Measurements from ENCODE around the gene EBF4.

EBF4 gene

GRCh38 chr20:2696646-2697045 lies 4.1 kb downstream of the EBF4 start:
- Histone ChIP-seq H3K36me3 (no peaks in the 10 kb centered on the region), H3K4me3 (ENCODE audit: low read depth in 1 of 2, low read length in 1 of 2) (no peak overlapping the region), H3K27me3 (peaks cover 90% of the 10 kb centered on the region), H3K4me1 (ENCODE audit: control insufficient read depth in 1 of 2, insufficient read depth in 1 of 2, low read depth in 1 of 2, low read length in 1 of 2) (peaks cover 9 to 12% of the 10 kb centered on the region in 2 experiments), H3K27ac (no peak overlapping the region), H3K9me3 (no peaks in the 10 kb centered on the region)
- TF ChIP-seq CTCF (IDR thresholded peaks at IDR 0.05) = no peak

GRCh38 chr20:2697768-2698167 lies 5.2 kb downstream of the EBF4 start:
- no peak for TF ChIP-seq CTCF (IDR thresholded peaks at IDR 0.05)
- Histone ChIP-seq H3K4me3 (ENCODE audit: low read depth in 1 of 2, low read length in 1 of 2) (no peak overlapping the region), H3K27me3 (peaks cover 85% of the 10 kb centered on the region), H3K36me3 (no peaks in the 10 kb centered on the region), H3K9me3 (no peaks in the 10 kb centered on the region), H3K27ac (no peak overlapping the region), H3K4me1 (ENCODE audit: control insufficient read depth in 1 of 2, insufficient read depth in 1 of 2, low read depth in 1 of 2, low read length in 1 of 2) (peaks cover 5 to 6% of the 10 kb centered on the region in 2 experiments)

GRCh38 chr20:2698186-2698817 lies 5.7 kb downstream of the EBF4 start:
- Histone ChIP-seq H3K27me3 (peaks cover 81% of the 10 kb centered on the region), H3K9me3 (no peaks in the 10 kb centered on the region)
- no peak for TF ChIP-seq CTCF (IDR thresholded peaks at IDR 0.05)

GRCh38 chr20:2698912-2699311 lies 6.3 kb downstream of the EBF4 start:
- no peak for TF ChIP-seq CTCF (IDR thresholded peaks at IDR 0.05)
- Histone ChIP-seq H3K9me3 (no peaks in the 10 kb centered on the region), H3K4me1 (ENCODE audit: control insufficient read depth in 1 of 2, insufficient read depth in 1 of 2, low read depth in 1 of 2, low read length in 1 of 2) (no peaks in the 10 kb centered on the region), H3K36me3 (no peaks in the 10 kb centered on the region), H3K27ac (no peak overlapping the region), H3K4me3 (ENCODE audit: low read depth in 1 of 2, low read length in 1 of 2) (no peak overlapping the region), H3K27me3 (peaks cover 75% of the 10 kb centered on the region)

More at GRCh38 chr20:2698186-2698817, 5.7 kb downstream of the EBF4 start:
- H3K27ac ChIP-seq = no peak overlapping the region
- H3K4me3 ChIP-seq (ENCODE audit: low read depth in 1 of 2, low read length in 1 of 2) = no peak overlapping the region
- peaks cover 4 to 5% of the 10 kb centered on the region in 2 experiments for H3K4me1 ChIP-seq (ENCODE audit: control insufficient read depth in 1 of 2, insufficient read depth in 1 of 2, low read depth in 1 of 2, low read length in 1 of 2)
- no peaks in the 10 kb centered on the region for H3K36me3 ChIP-seq

GRCh38 chr20:2699775-2700413 lies 7.3 kb downstream of the EBF4 start:
- Histone ChIP-seq H3K4me1 (ENCODE audit: control insufficient read depth in 1 of 2, insufficient read depth in 1 of 2, low read depth in 1 of 2, low read length in 1 of 2) (no peaks in the 10 kb centered on the region), H3K4me3 (ENCODE audit: low read depth in 1 of 2, low read length in 1 of 2) (no peak overlapping the region), H3K27me3 (peaks cover 69% of the 10 kb centered on the region), H3K27ac (no peak overlapping the region), H3K36me3 (no peaks in the 10 kb centered on the region), H3K9me3 (no peaks in the 10 kb centered on the region)
- TF ChIP-seq CTCF (IDR thresholded peaks at IDR 0.05) = no peak
